Adipose tissue (tissue), 3 donors: Measurements from ENCODE around the gene PDE7B. TPM values are rescaled to one million over a fixed set of nuclear protein-coding genes. Genes with fewer than 3 reads are reported as not detected.

Experiments used
- H3K27ac ChIP-seq: one replicate; pipeline ENCODE4 v1.5.1; 2013; ENCODE audit warnings: low read depth, low read length
- WGBS, 3 donors: extraction: QIAGEN DNeasy Blood & Tissue Kit; methylation state at CpG; one replicate each; pipeline ENCODE4 v1.1.7; 2013; 5-methylcytosine and 5-hydroxymethylcytosine counted together
- polyA plus RNA-seq, 3 donors: library from polyadenylated mRNA; stranded (reverse); fragments of 200-250 nt; gene quantifications; one replicate each; pipeline ENCODE4 v1.2.3, GENCODE V29; 2013
- donor health status: healthy with polysubstance abuse.
- donor health status: Bipolar disorder and iron deficiency.
- donor health status: healthy.

The PDE7B gene
- polyA plus RNA-seq, 3 donors: 0.38 to 2.6 (median 1.9) TPM

DNA sequence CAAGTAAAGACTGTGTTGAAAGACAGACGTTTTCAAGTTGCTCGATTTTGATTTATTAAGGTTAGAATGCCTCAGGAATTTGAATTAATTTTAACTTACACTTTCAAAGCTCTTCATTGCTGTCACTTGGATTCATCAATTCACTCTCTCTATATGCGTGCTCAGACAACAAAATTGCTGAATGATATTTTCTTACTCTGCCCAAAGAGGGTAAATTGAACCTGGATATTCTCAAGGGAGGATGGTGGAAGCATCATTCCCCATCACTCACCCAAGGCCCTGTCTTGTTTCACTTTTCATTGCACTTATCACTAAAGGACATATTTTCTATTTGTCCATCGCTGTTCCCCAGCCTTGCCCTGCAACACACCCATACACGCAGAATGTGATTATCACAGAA is 102.3 kb downstream of the PDE7B start:
- 77 to 90% (median 79%) methylated on average over 5 of the region's 5 CpGs for WGBS, 3 donors
- H3K27ac ChIP-seq: no peak overlapping the region

- 44 to 58% (median 54%) methylated on average over 3 of the region's 3 CpGs for WGBS, 3 donors
- no peak overlapping the region for H3K27ac ChIP-seq
Measured at GRCh38 chr6:135955099-135955498, 103.6 kb downstream of the PDE7B start.

GRCh38 chr6:135962731-135963130 is 111.2 kb downstream of the PDE7B start:
- WGBS, 3 donors: 78 to 94% (median 81%) methylated on average over 2 of the region's 2 CpGs

DNA sequence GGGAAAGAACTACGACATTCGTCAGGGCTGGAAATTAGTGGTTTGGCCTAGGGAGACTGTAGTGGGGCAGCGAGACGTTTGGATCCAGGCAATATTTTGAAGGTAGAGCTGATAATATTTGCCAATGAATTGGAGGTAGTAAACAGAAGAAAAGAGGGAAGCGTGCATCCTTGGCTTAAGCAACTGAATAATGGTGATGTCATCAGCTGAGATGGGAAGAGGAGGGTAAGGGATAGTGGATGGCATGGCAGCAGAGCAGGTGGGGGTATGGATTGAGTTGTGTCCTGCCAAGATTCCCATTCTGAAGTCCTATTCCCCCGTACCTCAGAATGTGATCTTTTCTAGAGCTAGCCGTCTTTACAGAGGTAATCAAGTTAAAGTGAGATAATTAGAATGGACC is 119.2 kb downstream of the PDE7B start:
- no peak overlapping the region for H3K27ac ChIP-seq
- WGBS, 3 donors: 91 to 96% (median 95%) methylated on average over 7 of the region's 7 CpGs

More at GRCh38 chr6:135962731-135963130, 111.2 kb downstream of the PDE7B start:
- no peak overlapping the region for H3K27ac ChIP-seq

DNA sequence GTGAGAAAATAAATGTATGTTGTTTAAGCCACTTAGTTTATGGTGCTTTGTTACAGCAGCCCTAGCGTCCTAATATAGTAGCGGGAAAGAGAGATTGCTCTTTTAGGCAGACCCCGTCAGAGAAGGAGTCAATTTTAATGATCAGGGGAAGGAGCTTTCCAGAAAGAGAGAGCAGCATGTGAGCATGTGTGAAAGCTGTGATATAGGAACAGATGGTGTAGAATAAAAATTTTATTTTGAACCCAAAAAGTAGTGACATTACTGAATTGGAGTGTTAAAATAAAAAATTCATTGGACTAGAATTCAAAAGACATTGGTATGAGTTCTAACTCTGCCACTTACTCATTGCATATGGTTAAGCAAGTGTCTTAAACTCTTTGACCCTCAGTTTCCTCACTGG is 119.8 kb downstream of the PDE7B start:
- H3K27ac ChIP-seq: no peak overlapping the region
- 92 to 97% (median 95%) methylated on average over 3 of the region's 3 CpGs for WGBS, 3 donors

GRCh38 chr6:135972150-135972549 is 120.6 kb downstream of the PDE7B start:
- no peak overlapping the region for H3K27ac ChIP-seq

GRCh38 chr6:135972586-135972985 is 121.1 kb downstream of the PDE7B start:
- WGBS, 3 donors: 45 to 83% (median 77%) methylated on average over 2 of the region's 2 CpGs

GRCh38 chr6:135974426-135974825 is 122.9 kb downstream of the PDE7B start:
- 0 to 90% (median 88%) methylated on average over 1 of the region's 1 CpG for whole genome bisulfite sequencing, 3 donors
- no peak overlapping the region for H3K27ac ChIP-seq

More at GRCh38 chr6:135972586-135972985, 121.1 kb downstream of the PDE7B start:
- no peak overlapping the region for H3K27ac ChIP-seq

GRCh38 chr6:135976585-135976984 is 125.1 kb downstream of the PDE7B start:
- H3K27ac ChIP-seq: no peak overlapping the region

- WGBS, 3 donors: 78 to 95% (median 90%) methylated on average over 3 of the region's 3 CpGs
- no peak overlapping the region for H3K27ac ChIP-seq
Measured at GRCh38 chr6:135983093-135983492, 131.6 kb downstream of the PDE7B start.

DNA sequence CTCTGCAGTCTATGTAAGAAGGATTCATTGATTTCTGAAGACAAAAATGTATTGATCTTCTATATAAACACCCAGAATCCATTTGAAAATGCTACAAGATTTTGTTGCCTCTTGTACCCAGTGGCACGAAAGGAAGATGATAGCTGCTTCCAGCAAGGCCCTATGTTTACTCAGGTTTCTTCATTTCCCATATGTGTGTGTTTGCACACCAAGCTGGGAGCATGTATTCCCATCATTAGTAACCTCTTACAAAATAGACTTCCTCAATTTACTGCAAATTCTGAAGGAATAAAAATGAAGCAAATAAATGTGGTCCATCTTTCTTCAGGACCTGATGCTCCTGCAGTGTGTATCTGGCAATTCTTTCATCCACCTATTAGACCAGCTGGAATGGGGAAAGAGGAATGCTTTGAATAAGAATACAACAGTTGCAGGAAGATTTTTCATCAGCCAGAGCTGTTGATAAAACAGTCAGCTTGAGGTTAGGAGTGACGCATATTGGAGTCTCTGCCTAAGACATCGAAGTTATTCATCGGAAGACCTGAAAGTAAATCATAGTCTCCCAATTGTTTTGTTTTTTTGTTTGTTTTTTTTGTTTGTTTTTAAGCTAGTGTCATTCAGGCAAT is 132.3 kb downstream of the PDE7B start:
- 80 to 92% (median 84%) methylated on average over 4 of the region's 4 CpGs for WGBS, 3 donors
- no peak overlapping the region for H3K27ac ChIP-seq

- 53 to 89% (median 75%) methylated on average over 3 of the region's 3 CpGs for WGBS, 3 donors
- no peak overlapping the region for H3K27ac ChIP-seq
Measured at GRCh38 chr6:135985471-135985870, 134.0 kb downstream of the PDE7B start.

DNA sequence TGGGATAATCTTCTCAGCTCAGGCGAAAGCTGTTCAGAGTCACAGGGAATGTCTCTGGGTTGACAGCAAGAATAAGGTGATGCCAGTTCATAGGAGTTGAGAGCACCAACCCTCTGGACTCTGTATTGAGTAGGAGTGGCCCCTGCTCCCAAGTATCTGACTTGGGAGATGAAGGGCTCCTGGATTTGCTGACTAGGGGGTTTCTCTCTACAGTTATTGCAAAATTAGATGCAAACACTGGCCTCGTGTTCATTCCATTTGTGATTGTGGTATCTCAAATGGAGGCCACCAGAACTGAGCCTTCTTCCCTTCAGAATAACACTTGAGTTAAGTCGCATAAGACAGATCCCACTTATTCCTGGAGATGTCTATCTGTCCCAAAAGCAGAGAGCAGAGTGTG is 135.7 kb downstream of the PDE7B start:
- WGBS, 3 donors: 83 to 93% (median 93%) methylated on average over 3 of the region's 3 CpGs

DNA sequence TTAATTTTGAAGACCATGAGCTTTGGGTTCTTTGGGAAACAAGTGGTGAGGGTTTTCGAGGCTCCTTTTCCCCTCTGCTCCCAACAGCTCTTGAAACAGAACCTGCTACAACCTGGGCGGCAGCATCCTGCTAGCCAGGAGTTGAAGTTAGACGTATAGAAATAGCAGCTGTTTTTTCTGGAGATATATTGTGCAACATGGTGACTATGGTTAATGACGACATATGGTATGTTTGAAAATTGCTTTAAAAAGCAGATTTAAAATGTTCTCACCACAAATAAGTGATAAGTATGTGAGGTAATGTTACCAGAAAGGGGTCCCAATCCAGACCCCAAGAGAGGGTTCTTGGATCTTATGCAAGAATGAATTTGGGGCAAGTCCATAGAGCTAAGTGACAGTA is 138.9 kb downstream of the PDE7B start:
- H3K27ac ChIP-seq: no peak overlapping the region
- WGBS, 3 donors: 79 to 86% (median 84%) methylated on average over 4 of the region's 4 CpGs

More for the DNA sequence above, 135.7 kb downstream of the PDE7B start:
- no peak overlapping the region for H3K27ac ChIP-seq

DNA sequence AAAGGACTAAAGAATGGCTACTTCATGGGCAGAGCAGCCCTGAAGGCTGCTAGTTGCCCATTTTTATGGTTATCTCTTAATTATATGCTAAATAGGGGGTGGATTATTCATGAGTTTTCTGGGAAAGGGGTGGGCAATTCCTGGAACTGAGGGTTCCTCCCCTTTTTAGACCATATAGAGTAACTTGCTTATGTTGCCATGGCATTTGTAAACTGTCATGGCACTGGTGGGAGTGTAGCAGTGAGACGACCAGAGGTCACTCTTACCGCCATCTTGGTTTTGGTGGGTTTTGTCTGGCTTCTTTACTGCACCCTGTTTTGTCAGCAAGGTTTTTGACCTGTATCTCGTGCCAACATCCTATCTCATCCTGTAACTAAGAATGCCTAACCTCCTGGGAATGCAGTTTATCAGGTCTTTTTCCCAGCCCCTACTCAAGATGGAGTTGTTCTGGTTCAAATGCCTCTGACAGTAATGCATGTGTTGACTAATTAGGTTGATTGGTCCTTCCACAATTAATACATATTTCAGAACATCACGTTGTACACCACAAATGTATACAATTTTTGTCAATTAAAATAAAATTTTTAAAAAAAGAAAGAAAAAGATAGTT is 139.5 kb downstream of the PDE7B start:
- 83 to 93% (median 90%) methylated on average over 4 of the region's 4 CpGs for WGBS, 3 donors

GRCh38 chr6:135992739-135993138 is 141.2 kb downstream of the PDE7B start:
- WGBS, 3 donors: 73 to 95% (median 84%) methylated on average over 2 of the region's 2 CpGs
- H3K27ac ChIP-seq: no peak overlapping the region

More for the DNA sequence above, 139.5 kb downstream of the PDE7B start:
- no peak overlapping the region for H3K27ac ChIP-seq

GRCh38 chr6:135993361-135993760 is 141.9 kb downstream of the PDE7B start:
- 66 to 90% (median 88%) methylated on average over 3 of the region's 3 CpGs for WGBS, 3 donors
- H3K27ac ChIP-seq: no peak overlapping the region

DNA sequence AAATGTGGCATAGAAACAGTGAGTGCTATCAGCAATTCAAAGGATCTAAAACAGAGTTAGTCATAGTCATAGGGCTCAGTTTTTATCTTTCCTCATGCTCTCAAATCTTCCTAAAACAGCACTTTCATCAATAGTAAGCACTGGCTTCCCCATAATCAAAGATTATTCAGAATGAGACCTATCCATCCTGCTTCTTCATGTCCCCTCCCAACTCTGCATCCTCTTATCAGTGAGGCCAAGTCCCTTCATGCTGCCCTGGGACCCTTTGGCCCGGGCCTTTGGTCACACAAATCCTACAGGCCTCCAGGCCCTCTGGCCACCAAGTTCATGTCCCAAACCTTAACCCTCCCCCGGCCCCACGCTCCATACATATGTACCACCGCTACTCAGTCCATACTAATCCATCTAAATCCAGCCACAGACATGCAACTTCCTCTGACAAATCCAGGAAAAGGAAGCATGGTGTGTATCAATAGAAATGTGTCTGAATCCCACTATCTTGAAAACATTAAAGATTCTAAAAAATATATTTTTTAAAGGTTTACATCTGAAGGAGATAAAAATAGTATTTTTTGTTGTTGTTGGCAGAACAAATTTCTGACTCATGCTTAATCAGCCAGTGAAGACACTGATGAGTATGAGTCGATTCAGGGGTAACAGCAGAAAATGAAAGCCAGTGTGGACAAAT is 143.5 kb downstream of the PDE7B start:
- 71 to 89% (median 78%) methylated on average over 5 of the region's 5 CpGs for WGBS, 3 donors
- no peak overlapping the region for H3K27ac ChIP-seq

GRCh38 chr6:135995545-135995898 is 144.0 kb downstream of the PDE7B start:
- WGBS, 3 donors: 70 to 83% (median 78%) methylated on average over 3 of the region's 3 CpGs
- H3K27ac ChIP-seq: no peak overlapping the region

GRCh38 chr6:135996668-135997067 is 145.2 kb downstream of the PDE7B start:
- WGBS, 3 donors: 93 to 94% (median 94%) methylated on average over 2 of the region's 2 CpGs
- H3K27ac ChIP-seq: no peak overlapping the region
